GM18909 (cell line): ENCODE measurements around the gene C1orf94.

Source experiments
- ATAC-seq: cut with Tn5 transposase; IDR thresholded peaks from one replicate; pipeline ENCODE4 v1.9.1; 2021; ENCODE audit warnings: mild to moderate bottlenecking; ENCODE audit not compliant: unreplicated experiment, poor library complexity

Gene C1orf94

GRCh38 chr1:34176830-34177603 is at the start of gene C1orf94:
Gene C1orf94, plus strand, starts transcription at chr1:34176907. Its CDS starts 883 bp downstream, at chr1:34177790.
- ATAC-seq = no peak

- ATAC-seq = no peak
Observed at GRCh38 chr1:34127006-34128000, 49.4 kb upstream of the C1orf94 start.

GRCh38 chr1:34128186-34128889 is 48.4 kb upstream of the C1orf94 start:
- no peak for ATAC-seq

GRCh38 chr1:34129630-34130029 is 47.1 kb upstream of the C1orf94 start:
- no peak for ATAC-seq

- no peak for ATAC-seq
Observed at GRCh38 chr1:34130306-34130705, 46.4 kb upstream of the C1orf94 start.

DNA sequence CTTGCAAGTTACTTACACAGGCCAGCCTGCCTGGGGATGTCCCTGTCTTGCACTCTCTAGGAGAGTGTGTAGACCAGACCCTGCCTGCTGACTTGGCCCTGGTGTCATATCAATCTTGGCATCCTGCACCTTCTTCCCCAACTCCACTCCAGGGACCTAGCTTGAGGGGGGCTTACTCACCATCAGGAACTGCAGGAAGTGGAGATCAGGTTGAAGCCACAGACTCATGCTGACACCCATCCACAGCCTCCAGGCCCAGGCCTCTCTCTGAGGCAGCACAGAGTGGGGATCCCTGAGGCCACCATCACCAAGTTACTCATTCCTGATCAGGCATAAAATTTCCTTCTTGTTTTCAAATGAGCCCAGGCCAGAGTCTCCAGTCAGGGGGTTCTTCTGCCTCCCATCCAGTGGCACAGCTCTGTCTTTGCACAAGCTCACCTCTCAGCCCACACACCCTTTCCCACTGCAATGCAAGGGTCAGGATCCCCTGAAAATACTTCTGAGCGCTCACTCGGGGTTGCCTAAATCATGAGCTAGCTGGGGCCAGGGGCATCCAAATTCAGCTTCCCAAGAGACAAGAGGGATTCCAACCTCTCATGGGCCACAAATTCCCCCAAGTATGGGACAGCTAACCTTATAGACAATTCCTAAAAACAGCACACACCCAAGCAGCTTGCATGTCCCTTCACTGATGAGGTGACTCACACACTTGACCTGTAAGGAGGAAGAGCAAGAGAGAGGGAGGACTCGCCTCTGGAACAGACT is 45.1 kb upstream of the C1orf94 start:
- ATAC-seq = no peak

DNA sequence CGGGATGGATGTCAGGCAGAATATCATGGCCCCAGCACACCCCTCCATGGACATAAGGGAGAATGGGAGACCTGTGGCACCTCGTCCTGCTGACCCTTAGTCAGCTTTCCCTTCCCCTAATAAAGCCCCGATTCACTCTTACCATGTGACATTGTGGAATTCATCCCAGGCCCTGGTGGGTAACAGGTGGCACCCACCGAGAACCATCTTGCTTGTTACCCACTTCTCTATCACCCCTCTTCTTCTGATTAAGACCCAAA is 44.6 kb upstream of the C1orf94 start:
- no peak for ATAC-seq

DNA sequence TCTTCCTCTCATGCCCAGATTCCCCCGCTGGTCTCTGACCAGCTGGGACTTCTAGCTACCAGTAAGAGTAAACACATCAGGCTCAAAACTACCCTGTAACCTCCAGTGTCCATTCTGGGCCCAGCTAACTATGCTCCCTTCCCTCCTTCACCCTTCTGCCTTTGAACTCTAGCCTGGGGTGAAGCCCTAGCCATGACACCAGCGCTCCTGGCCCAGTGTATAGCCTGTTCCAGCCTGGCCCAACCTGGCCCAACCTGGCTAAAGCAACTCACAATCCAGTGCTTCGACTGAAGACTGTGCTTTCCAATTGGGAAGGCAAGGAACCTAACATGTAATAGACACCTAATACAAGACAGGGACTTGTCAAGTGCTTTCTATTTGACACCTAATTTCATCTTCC is 39.3 kb upstream of the C1orf94 start:
- ATAC-seq = no peak

- ATAC-seq = no peak
Observed at GRCh38 chr1:34140011-34140676, 36.6 kb upstream of the C1orf94 start.

DNA sequence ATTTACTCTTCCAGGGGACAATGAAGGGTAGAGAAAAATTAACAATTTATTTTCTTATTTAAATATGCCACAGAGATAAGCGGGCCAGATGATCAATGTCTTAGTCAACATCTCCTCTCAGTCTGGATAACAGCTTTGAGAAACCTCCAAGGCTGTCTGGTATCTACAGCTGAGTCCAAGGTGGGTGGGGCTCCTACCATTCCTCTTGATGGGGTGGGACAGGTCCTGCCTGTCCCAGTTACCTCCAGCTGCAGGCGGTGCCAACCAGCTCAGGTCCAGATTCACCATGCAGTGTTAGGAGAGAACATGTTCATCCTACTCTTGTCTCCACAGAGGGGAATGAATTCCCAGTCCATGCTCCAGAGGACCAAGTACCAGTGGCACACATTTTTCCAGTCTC is 32.7 kb upstream of the C1orf94 start:
- no peak for ATAC-seq

GRCh38 chr1:34144766-34145165 is 31.9 kb upstream of the C1orf94 start:
- no peak for ATAC-seq

GRCh38 chr1:34147301-34147700 is 29.4 kb upstream of the C1orf94 start:
- no peak for ATAC-seq

DNA sequence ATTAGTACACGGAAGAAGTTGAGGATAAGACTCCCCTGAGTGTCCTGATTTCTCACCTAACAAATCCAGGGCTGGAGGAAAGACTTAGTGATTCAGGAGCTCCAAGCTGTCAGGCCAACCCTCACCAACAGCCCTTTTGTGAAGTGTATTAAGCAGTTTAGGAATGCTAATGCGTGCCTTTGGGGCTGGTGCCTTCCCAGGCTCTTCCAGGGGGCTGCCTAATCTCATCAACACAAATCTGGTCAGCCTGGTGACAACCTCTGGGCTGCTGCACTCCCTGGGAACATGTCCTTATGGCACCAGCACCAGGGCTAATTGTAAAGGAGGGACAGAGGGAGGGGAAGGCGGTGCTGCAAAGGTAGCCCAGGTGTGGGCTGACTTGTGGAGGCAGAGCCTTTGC is 27.2 kb upstream of the C1orf94 start:
- no peak for ATAC-seq

- ATAC-seq = no peak
Observed at GRCh38 chr1:34153246-34153645, 23.5 kb upstream of the C1orf94 start.

- no peak for ATAC-seq
Observed at GRCh38 chr1:34155860-34156259, 20.8 kb upstream of the C1orf94 start.

- ATAC-seq = no peak
Observed at GRCh38 chr1:34156739-34157138, 20.0 kb upstream of the C1orf94 start.

- peak; percentile 65 for ATAC-seq
Observed at GRCh38 chr1:34162852-34163766, 13.6 kb upstream of the C1orf94 start.
